Retinal pigment epithelial cell (primary cell): ENCODE results near the gene TMEM154.

Experiments used
- DNase-seq: peaks from one replicate; pipeline ENCODE4 v3.0.0-alpha.2; 2010; ENCODE audit warnings: low read depth
- H3K4me3 ChIP-seq: 2 replicates; pipeline ENCODE4 v1.5.1; 2011; ENCODE audit warnings: mild to moderate bottlenecking, low read length, control low read depth, moderate library complexity
- TF ChIP-seq, protein P1 (sequence below): conservative IDR thresholded peaks from 2 replicates; pipeline ENCODE4 v1.5.1; 2011; ENCODE audit warnings: low read depth, low read length, control low read depth, inconsistent platforms

The TMEM154 gene

DNA sequence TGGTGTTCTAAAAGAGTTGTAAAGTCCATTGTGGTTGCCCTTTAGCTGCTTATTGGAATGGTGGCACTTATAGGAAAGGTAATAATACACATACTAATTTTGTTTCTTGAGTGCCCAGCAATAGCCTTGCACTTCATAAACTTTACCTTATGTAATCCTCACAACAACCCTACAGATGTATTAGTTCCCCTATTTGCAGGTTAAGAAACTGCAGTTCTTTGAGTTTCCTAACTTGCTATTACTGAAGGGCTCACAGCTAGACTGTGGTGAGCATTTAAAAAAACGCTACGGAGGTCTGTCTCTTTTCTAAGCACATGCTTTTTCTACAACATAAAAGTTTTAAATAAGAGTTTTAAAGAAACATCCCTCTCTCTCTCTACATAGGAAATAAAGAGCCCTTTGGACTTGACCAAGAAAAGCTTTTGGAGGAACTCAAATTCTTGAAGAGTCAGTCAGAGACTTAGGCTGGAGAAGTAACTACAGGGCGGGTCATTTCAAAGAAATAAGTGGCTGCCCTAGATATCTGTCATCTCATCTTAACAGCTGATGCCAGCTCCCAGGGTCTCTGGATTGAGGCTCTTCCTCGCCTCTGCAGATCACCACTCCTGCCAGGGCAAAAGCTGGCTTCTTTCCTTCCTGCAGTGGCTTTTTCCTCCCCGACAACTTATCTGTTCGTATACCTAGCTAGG, 101.9 kb downstream of the TMEM154 start:
- DNase-seq = no peak
- TF ChIP-seq, protein P1, sequence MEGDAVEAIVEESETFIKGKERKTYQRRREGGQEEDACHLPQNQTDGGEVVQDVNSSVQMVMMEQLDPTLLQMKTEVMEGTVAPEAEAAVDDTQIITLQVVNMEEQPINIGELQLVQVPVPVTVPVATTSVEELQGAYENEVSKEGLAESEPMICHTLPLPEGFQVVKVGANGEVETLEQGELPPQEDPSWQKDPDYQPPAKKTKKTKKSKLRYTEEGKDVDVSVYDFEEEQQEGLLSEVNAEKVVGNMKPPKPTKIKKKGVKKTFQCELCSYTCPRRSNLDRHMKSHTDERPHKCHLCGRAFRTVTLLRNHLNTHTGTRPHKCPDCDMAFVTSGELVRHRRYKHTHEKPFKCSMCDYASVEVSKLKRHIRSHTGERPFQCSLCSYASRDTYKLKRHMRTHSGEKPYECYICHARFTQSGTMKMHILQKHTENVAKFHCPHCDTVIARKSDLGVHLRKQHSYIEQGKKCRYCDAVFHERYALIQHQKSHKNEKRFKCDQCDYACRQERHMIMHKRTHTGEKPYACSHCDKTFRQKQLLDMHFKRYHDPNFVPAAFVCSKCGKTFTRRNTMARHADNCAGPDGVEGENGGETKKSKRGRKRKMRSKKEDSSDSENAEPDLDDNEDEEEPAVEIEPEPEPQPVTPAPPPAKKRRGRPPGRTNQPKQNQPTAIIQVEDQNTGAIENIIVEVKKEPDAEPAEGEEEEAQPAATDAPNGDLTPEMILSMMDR = no peak

DNA sequence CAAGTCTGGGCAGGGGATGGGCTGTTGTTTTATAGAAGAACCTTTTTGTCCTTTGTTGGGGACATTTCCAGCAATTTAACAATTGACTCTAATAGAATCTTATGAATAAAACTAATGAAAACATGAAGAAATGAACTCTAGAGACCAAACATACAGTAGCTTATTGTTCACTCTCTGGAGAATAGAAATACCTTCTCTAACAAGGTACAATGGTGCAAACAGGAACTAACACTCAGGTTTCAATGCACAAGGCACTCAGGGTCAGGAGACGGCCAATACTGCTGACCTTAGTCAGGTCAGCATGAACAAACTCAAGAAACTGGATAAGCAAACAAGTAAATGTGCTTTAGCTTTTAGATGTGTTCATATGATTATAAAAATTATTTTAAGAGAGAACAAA, 104.3 kb downstream of the TMEM154 start:
- no peak for DNase-seq
- TF ChIP-seq, protein P1 = no peak

More for the DNA sequence above, 101.9 kb downstream of the TMEM154 start:
- no peak overlapping the region for H3K4me3 ChIP-seq

DNA sequence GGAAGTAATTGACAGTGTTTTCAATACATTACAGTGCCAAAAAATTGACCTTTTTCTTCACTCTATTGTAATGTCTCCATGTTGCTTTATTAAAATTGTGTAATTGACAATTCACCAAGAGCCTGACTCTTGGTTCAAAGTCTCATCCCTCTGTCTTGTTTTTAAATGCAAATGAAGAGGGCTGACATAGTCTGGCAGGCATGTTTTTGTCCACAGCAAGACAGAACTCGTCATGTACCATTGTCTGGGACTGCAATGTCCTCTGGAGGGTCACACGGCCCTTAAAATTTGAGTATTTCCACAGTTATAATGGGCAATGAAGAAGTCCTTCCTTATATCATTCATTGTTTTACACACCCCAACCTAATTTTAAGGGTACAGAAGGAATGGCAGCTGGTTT, 105.9 kb downstream of the TMEM154 start:
- DNase-seq = no peak
- TF ChIP-seq, protein P1 = no peak
- no peak overlapping the region for H3K4me3 ChIP-seq

More for the DNA sequence above, 104.3 kb downstream of the TMEM154 start:
- H3K4me3 ChIP-seq = no peak overlapping the region

DNA sequence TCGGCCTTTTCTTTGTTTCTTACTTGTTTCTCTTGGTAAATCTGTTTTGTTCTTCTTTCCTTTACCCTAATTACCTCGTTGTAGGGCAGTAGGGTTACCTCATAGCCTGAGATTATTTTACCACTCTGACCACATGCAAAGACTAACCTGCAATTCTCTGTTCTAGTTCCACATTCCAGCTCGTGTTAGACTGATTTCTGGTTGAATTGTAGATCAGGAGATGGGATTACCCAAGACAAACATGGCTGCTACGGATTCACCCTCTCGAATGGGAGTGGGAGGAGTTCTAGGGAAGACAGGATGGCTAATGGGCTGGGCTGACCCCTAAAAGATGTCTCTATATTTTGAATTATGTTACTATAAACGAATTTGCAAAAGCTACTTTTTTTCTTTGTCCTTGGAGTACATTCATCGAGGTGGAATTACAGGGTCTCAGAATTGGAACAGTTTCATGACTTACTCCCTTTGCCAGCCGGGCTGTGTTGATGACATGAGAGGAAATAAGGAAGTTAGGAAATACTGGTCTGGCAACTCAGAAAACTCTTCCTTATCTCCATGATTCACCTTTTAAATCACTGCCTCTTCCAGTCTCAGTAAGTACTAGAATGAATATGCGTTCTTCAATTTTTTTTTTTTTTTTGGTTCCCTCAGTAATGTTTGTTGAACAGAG, 107.2 kb downstream of the TMEM154 start:
- no peak for DNase-seq
- no peak overlapping the region for H3K4me3 ChIP-seq
- TF ChIP-seq, protein P1 = no peak

DNA sequence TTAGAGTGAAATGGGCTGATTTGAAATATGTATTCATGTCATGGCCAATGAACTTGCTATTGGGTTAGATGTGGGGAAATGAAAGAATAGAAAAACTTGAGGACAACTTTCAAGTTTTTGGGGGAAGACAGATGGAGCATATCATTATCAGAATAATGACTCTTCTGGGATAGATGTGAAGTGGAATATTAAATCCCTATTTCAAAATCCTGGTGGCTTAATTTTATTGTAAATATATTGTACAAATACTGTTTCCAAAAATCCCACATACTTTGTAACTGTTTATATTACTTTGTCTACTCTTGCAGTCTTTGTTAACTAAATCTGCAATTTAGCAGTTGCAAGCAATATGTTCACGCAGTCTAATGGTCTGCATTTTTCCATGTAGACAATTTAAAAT, 108.0 kb downstream of the TMEM154 start:
- no peak for DNase-seq
- TF ChIP-seq, protein P1 = no peak
- no peak overlapping the region for H3K4me3 ChIP-seq

DNA sequence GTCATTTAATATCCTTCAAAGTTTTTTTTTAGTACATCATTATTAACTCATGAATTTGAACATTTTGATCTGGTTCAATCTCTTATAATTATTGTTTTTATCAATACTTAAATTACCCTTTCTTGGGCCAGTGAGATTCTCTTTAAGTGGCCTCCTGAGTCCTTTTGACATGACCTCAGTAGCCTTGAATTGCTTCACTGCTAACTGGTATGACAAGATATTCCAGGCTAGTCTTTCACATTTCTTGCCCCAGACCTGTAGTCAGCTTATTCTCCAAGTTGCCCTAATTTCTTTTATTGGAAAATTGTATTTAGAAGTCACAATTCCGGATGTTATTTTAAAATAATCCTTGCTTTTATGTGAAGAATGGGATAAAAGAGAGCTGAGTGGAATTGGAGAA, 108.5 kb downstream of the TMEM154 start:
- no peak for DNase-seq
- TF ChIP-seq, protein P1 = no peak
- H3K4me3 ChIP-seq = no peak overlapping the region
